Activated CD4-positive, alpha-beta T cell treated with anti-CD3 and anti-CD28 coated beads, Interleukin-2, Interleukin-6, amounts not matched to agents 100 ng/mL and 50 ng/mL, durations not matched to agents 16 hours and 8 hours (primary cell): ENCODE measurements around the gene NFATC1.

Source experiments
- DNase-seq: peaks from one replicate; pipeline ENCODE4 v3.0.0-alpha.2; 2020

Gene NFATC1

DNA sequence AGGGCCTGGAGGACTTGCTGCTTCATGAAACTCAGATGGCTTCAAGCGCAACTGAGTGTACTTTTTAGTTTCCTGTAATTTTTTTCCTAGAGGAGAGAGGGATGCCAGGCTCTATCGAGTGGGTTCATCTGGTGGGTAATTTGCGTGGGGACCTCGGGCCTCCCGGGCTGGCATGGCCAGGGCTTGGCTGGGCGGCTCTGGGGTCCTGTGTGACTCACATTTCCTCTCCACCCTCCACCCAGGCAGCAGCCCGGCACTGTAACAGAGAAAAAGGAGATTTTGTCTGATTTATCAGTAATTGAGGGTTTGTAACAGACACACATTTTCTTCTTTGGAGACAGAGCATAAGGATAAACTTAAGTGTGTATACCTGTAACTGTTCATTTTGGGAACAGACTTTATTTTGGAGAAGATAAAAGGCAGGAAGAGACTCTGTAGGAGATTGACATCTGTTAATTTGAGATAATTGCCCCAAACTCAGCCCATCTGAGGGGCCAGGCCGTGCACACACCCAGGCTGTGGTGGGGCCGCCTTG, 64.3 kb downstream of the NFATC1 start:
- DNase-seq, result no peak

DNA sequence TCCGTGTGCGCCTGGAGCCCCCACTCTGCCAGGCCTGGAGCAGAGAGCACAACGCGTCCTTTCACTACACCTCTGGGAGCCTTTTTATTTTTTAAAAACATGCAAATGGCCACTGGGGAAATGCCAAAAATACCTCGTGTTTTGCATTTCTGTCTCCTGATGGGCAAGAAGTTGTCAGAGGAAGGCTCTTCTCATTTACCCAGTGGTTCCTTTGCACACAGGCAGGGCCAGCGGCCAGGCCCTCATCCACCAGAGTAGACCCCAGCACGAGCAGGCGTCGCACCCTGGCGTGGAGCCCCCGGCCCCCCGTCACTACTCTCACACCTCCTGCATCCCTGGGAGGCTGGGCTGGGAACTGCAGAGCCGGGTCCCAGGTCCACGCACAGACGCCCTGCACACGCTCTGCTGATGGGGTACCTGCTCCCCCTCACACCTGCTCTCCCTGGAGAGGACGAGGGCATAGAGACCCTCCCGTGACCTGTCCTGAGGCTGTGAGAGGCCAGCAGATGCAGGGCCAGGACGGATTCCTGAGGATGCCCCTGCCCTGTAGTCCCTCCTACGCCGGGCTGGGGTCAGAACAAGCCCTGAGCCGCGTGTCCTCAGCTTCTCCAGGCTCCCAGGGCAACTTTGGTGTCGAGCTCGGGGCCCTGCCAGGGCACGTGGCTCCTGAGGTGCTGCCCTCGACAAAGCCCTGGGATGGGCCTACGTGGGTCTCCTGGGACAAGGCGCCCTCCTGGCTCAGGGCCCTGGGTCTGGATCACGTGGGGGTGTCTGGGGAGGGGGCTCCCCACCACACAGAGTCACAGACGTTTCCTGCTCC, 65.0 kb downstream of the NFATC1 start:
- no peak for DNase-seq

DNA sequence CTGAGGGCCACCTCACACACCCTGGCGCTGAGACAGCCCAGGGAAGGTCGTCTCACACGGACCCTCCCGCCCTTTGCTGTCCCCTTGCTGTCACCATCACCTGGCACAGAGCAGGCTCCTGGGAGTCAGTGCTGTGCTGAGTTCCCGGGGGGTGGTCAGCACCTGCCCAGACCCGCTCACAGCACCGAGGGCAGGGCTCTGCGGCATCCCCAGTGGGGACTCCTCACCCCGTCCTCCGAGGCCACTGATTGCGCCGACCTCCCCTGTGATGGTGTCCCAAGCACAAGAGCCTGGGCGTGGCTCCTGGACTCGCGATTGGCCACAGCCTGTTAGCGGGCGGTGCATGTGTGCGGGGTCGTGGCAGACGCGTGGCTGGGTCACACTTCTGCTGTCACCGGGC, 65.9 kb downstream of the NFATC1 start:
- DNase-seq, result no peak

DNA sequence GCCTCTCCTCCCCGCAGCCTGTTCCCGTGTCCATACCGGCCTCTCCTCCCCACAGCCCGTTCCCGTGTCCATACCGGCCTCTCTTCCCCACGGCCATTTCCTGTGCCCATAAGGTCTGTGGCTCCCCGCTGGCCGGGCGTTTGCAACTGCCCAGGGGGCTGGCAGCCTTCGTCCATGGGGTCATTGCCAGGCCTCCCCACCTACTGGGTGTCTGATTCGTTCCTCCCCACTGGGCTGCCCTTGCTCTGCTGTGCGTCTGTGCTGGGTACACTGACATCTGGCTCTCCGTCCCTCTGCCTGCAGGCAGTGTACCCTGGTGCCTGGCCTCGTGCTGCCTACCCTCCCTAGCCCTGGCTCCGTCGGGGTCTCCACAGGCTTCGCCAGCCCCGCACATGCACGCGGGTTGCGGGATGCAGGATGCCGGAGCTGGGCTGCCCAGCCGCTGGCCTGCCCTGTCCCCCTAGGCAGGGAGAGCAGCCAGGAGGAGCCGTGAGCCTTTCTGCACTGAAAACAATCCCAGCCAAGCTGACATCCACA, 67.8 kb downstream of the NFATC1 start:
- no peak for DNase-seq

DNA sequence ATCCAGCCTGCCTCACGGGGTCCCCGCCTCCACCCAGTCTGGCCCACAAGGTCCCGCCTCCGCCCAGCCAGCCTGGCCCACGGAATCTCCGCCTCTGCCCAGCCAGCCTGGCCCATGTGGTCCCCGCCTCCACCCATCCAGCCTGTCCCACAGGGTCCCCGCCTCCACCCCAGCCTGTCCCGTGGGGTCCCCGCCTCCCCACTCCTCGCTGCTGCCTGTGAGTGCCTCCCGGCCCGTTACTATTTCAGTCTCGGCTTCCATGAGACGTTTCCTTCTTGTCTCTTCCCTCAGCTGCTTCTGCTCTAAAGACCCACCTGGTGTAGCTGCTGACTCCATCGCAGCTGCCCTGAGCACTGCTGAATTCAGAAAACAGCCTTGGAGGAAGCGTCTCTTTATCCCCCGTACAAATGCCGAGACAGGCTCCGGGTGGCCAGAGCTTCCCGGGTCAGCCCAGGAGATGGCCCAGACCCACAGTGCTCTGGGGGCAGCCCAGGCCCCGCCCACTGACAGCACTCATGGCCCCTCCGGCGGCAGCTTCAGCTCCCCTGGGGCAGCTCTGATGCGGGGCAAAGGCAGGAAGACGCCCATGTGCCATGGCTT, 69.8 kb downstream of the NFATC1 start:
- DNase-seq, result no peak

DNA sequence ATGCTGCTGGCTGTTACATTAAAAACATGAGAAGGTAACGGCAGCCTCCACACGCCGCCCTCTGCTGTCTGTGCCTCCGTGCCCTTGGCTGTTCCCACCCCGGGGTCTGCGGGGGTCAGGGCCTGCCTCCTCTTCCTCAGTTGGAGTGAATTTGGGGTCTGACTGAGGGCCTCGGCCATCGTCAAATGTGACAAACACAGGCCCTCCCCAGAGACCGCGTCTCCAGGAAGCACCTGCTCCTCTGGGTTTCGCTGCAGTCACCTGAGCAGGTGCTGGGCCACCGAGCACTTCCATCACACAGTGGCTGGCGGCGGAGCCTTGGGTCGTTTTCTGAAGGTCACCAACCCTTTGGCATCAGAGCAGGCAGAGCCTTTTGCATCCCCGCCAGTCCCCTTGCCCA, 70.9 kb downstream of the NFATC1 start:
- DNase-seq, result no peak

DNA sequence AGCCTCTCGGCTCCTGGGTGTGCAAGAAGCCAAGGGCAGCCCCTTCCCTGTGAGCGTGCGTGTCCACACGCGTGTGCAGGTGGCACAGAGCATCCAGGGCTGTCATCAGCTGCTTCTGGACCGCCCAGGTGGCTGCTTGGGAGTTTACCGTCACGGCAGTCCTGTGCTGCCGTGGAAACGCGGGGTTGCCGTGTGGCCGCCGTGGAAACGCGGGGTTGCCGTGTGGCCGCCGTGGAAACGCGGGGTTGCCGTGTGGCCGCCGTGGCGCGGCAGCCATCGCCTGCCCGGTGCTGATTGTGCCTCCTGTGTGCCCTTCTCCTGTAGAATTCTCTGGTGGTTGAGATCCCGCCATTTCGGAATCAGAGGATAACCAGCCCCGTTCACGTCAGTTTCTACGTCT, 71.4 kb downstream of the NFATC1 start:
- no peak for DNase-seq

DNA sequence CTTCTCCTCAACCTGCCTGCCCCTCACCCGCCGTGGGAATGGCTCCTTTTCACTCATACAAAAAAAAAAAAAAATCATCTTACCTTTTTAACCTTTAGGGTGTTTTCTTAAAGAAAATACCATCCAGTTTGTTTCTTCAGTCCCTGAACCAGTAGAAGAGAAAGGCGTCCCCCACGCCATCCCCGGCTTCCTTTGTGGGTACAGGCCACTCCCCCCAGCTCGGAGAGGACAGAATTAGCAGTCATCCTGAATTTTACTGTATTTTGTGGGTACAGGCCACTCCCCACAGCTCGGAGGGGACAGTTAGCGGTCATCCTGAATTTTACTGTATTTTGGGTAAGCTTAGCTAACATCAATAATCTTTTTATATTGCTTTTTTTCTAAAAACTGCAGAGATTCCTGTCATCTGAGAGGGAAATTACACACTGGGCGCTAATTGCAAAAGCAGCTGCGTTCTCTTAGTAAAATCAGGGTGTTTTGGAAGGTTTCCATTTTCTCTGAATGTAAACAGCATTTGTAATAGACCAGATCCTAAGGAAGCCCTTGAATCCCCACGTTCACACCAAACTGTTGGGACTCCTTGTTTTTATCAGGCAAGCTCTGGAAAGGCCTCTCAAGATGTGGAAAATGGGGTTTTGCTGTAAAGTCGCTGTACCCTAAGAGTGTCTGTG, 72.5 kb downstream of the NFATC1 start:
- DNase-seq, result no peak

DNA sequence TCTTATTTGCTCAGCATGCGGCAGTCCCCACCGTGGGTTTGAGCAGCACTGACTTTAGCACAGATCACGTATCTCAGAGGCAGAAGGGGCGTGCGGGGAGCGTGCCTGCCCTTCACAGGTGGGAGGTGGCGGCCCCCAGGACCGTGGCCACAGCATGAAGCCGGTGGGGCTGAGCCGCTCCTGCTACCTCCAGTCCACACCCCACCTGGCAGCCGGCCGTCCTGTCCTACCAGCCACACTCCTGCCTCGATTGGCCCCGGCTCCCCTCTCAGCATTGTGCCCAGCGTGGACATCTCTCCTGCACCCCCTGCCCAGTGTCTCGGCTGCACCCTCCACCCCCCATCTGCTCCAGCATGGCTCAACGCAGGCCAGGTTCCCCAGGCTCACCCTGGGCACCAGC, 73.6 kb downstream of the NFATC1 start:
- DNase-seq, result no peak

DNA sequence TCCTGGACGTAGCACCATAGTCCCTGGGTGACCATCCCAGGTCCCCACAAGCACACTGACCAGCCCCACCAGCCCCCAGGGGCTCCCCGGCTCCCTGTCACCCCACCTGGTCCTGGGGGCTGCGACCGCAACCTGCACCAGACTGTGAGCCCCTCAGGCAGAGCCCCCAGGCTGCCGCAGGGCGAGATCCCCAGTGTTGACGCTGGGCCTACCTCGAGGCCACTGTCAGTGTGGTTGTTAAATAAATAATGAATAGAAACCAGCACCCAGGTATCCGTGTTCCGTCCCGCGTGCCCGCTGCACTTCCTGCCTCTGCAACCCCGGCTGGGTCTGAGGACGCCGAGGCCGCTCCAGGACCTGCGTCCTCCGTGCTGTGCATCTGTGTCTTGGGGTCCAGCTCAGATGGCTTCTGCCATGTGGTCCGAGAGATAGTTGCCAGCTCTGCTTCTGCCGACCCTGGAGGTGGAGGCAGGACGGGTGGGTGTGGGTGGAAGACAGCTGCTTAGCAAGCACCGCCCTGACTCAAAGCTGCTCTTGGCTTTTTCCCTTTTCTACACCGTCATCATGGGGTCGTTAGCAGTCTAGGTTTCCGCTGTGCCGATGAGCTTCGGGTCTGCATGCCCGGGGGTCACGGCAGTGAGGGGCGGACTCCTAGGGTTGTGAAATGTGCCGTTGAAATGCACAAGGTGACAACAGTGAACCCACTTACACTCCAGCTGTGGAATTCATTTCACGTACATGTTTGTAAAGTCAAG, 74.2 kb downstream of the NFATC1 start:
- DNase-seq, result no peak

DNA sequence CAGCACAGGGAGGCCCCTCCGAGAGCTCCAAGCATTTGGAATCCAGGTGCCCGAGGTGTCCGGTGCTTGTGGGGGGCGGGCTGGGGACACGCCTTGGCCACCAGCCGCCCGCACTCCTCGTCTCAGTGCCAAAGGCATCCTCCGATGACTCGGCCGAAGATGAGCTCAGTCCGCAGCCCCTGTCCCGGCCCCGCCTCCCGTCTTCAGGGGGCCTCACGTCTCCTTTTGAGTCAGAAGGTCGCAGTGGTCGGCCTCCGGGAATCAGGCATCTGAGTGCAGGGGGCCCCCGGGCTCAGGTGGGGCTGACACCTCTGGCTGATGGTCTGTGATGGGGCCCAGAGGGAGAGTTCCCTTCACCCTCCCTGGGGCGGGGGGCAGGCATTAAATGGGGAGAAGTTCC, 74.8 kb downstream of the NFATC1 start:
- DNase-seq, result no peak

DNA sequence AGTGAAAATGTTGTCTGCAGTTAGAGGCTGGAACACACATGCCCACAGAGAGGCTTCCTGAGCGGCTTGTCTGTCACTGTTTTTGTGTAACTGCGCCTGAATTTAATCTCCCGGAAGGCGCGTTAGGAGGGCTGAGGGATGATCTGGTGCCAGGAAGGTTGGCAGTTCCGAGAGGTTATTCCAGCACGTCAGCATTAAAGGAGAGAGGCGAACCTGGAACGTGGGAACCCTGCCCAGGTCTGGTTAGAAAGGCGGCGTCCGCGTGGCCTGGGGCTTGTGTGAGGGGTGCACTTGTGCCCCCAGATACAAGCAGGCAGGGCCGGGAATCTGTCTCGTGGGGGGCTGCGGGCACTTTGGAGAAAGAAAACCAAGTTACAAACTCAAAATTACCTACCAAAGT, 75.3 kb downstream of the NFATC1 start:
- DNase-seq, result no peak

DNA sequence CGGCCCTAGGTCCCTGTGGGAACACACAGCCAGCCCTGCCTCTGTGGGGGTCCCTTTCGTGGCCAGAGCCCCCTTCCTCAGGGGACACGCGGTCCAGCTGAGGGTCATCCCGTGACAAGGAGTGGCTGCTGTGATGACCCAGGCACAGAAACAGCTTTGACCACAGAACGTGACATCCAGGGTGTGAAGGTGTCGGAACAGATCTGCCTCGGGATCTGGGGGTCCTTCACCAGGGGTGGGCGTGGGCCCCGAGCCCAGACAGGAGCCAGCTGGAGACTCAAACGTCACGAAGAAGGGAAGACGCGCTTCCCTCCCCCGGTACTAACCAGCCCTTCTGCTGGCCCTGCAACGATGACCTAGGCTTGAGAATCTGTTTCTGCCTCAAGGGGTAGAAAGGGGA, 75.9 kb downstream of the NFATC1 start:
- DNase-seq, result no peak

DNA sequence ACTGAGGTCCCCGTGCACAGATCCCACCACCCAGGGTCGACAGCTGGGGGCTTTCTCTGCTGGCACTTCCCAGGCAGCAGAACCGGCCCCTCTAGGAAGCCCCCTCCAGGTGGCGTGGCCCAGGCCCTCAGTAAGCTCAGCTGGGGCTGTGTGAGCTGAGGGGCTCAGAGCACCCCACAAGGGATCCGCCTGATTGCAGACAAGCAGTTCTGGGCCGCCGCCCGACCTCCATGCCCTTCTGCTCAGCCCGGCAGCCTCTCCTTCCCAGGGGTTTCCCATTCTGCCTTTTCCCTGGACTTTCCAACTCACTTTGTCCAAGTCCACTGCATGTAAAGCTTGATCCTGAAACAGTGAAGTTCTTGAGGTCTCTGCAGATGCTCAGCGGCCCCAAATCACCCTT, 76.4 kb downstream of the NFATC1 start:
- DNase-seq, result no peak

DNA sequence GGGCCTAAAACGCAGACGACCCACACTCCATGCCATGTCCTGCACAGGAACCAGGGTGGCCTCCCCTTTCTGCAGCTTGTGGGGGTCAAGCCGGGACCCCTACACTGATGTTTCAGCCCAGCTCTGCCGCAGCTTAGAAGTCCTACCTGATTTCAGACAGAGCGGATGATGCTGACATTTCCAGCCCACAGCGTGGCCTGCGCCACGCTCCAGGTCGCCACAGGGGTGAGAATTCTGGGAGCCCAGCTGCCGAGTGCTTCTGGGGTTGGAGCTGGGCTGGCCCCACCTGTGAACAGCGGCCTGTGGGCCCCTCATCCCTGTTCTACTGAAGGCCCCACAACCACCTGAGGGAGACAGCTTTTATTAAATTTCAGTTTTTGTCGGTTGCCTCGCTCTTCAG, 77.2 kb downstream of the NFATC1 start:
- no peak for DNase-seq

DNA sequence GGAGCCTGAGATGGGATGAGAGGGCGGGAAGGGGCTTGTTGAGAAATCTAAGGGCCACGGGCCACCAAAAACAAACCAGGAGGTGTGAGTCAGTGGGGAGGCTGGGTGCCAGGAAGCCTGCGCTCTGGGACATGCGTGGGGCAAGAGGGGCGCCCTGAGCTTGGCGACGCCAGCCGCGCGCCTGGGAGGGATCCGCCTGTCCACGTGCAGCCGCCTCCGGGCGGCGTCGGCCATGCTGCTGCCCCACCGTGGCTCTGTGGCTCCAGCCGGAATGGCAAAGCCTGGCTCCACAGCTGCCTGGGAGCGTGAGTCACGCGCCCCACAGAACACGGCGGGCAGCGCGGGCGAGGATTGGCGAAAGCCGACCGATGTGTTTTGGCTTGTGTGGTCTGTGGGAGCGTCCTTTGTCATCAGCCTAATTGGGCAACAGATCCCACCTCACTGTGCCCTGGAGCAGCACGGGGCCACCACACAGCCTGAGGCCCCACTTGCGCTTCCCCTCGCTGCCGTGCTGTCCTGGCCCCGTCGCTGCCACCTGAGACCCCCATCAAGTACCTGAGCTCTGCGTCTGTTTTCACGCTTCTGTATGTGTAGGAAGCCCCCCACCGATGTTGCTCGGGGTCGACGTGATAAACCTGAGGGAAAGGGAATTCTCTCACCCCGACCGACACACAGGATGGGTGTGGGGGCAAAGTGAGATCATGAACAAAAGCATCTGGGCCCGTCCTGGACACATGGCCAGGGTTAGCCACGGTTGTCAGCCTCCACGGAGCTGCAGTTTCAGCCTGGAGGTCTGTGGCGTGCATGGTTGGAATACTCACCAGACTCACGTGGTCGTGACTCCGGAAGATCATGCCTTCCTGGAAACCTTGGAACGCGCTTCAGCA, 80.5 kb downstream of the NFATC1 start:
- DNase-seq, result no peak

DNA sequence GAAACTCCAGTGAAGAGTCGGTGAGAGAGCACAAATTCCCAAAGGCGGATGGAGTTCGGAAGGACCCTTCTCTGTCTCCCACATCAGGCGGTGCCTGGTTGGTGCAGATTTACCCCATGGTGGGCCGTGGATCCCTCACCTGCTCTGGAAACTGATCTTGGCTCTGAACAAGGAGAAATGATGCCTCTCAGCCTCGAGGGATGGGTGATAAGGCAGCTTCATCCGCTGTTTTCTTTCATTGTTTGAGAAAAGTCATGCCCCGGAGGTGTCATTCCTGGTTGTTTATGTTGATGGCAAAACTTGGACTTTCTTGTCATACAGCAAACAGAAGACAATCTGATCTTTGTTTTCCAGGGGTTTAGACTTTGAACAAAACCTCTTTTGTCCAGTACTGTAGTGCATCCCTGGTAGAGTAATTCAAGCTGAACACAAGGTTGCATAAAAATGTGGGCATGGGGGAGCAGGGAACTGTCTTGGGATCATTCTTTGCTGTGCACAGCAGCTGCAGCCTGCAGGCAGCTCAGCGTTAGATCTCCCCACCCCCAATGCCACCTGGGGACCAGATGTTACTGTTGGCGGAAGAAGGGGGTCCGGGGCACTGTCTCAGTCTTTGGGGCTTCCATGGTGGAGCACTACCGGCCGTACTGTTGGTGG, 81.3 kb downstream of the NFATC1 start:
- DNase-seq, result no peak

DNA sequence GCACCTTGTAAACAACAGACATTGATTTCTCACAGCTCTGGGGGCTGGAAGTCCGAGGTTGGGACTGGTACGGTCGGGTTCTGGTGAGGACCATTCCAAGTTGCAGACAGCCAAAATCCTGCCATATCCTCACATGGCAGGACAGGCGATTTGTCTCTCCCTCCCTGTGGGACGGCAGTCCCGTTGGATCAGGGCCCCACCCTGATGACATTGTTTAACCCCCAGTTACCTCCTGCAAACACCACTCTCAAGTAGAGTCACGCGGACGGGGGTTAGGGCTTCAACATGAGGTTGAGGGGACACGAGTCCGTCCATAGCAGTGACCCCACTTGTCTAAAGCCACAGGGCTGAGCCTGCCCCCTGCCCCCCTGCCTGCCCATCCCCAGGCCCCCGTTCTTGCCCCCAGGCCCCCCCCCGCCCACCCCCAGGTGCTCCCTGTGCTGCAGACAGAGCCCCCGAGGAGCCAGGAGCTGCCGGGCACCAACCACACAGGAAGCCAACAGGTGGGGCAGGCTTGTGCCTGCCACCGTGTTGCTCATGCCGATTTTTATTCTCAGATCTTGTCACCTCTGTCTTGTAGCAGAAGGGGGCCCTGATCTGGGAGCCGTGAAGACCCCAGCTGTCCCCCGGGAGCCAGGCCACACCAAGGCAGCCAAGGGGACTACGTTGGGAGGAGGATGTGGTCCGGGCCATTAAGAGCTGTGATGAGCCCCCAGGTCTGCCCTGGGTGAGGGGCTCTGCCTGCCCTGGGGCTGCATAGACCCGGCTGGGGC, 82.2 kb downstream of the NFATC1 start:
- no peak for DNase-seq

DNA sequence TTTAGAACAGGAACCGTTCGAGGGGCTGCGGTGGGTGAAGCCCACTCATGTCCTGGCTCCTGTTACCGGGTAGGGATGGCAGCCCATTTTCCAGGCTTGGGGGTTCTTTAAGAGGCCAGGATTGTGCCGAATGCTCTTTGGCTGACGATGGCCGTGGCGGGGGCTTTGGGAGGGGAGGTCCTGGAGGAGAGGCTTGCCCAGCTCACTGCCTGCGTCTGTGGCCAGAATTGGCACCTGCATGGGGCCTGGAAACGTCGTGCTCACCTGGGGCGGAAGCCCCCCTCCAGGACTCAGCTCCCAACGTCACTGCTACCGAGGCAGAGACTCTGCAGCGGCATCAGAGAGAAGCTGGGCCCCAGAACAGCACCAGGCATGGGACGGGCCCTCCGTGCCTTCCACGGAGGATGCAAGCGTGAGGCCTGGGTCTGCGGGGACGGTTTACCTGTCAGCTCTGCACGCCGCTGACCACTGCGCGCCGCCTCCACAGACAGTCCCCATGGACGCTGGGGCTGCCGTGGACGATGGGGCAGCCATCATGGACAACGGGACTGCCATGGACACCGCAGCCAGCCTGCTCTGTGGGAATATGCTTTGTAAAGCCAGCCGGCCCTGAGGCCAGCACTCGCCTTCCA, 82.9 kb downstream of the NFATC1 start:
- no peak for DNase-seq
